H9 (cell line): ENCODE measurements around the gene CACNA2D3. TPM values are rescaled to one million over a fixed set of nuclear protein-coding genes. Genes with fewer than 3 reads are reported as not detected.

ENCODE experiments used
- DNase-seq: peaks from one replicate; pipeline ENCODE4 v3.0.0-alpha.2; 2017
- H2AFZ ChIP-seq: one replicate; pipeline ENCODE4 v1.6.1; 2013; ENCODE audit warnings: mild to moderate bottlenecking, low read length, control low read depth, moderate library complexity
- H2AK5ac ChIP-seq: 2 replicates; pipeline ENCODE4 v1.6.1; 2013; ENCODE audit warnings: low read length, control low read depth, mixed read lengths; ENCODE audit not compliant: insufficient read length
- H2BK120ac ChIP-seq: one replicate; pipeline ENCODE4 v1.6.1; 2013; ENCODE audit warnings: low read depth, mild to moderate bottlenecking, low read length, control low read depth, inconsistent platforms; ENCODE audit not compliant: poor library complexity, severe bottlenecking
- H2BK12ac ChIP-seq: 2 replicates; pipeline ENCODE4 v1.6.1; 2013; ENCODE audit warnings: low read length, control low read depth, mixed read lengths, low read depth; ENCODE audit not compliant: insufficient read length
- H2BK15ac ChIP-seq: 2 replicates; pipeline ENCODE4 v1.6.1; 2013; ENCODE audit warnings: low read depth, low read length, control low read depth
- H2BK20ac ChIP-seq: one replicate; pipeline ENCODE4 v1.6.1; 2013; ENCODE audit warnings: low read depth, mild to moderate bottlenecking, low read length, control low read depth, inconsistent platforms; ENCODE audit not compliant: poor library complexity, severe bottlenecking
- H2BK5ac ChIP-seq: 2 replicates; pipeline ENCODE4 v1.6.1; 2013; ENCODE audit warnings: low read length, control low read depth, mixed read lengths; ENCODE audit not compliant: insufficient read length
- H3K14ac ChIP-seq: 2 replicates; pipeline ENCODE4 v1.6.1; 2013; ENCODE audit warnings: low read length, control low read depth; ENCODE audit not compliant: insufficient read depth
- H3K18ac ChIP-seq: 2 replicates; pipeline ENCODE4 v1.6.1; 2013; ENCODE audit warnings: low read depth, mild to moderate bottlenecking, mixed read lengths, low read length, control low read depth; ENCODE audit not compliant: insufficient read length
- H3K23ac ChIP-seq: 2 replicates; pipeline ENCODE4 v1.6.1; 2013; ENCODE audit warnings: low read length, control low read depth, mixed read lengths, low read depth; ENCODE audit not compliant: insufficient read length
- H3K23me2 ChIP-seq: 2 replicates; pipeline ENCODE4 v1.6.1; 2013; ENCODE audit warnings: low read depth, mild to moderate bottlenecking, mixed read lengths, low read length, control low read depth; ENCODE audit not compliant: insufficient read length, poor library complexity, severe bottlenecking
- H3K27ac ChIP-seq: 2 replicates; pipeline ENCODE4 v1.5.1; 2013; ENCODE audit warnings: low read length, control low read depth, mixed read lengths, low read depth; ENCODE audit not compliant: insufficient read length
- H3K27me3 ChIP-seq: 2 replicates; pipeline ENCODE4 v1.6.1; 2013; ENCODE audit warnings: low read length, control low read depth, inconsistent platforms; ENCODE audit not compliant: insufficient read depth
- H3K4ac ChIP-seq: 2 replicates; pipeline ENCODE4 v1.6.1; 2013; ENCODE audit warnings: low read depth, mild to moderate bottlenecking, control low read depth, inconsistent platforms, low read length, moderate library complexity
- H3K4me1 ChIP-seq: 2 replicates; pipeline ENCODE4 v1.6.1; 2013; ENCODE audit warnings: low read length, control low read depth, inconsistent platforms; ENCODE audit not compliant: insufficient read depth
- H3K4me2 ChIP-seq: 2 replicates; pipeline ENCODE4 v1.6.1; 2013; ENCODE audit warnings: low read length, control low read depth, mixed read lengths; ENCODE audit not compliant: insufficient read length, insufficient read depth
- H3K56ac ChIP-seq: 2 replicates; pipeline ENCODE4 v1.6.1; 2013; ENCODE audit warnings: low read depth, mild to moderate bottlenecking, mixed read lengths, low read length, control low read depth; ENCODE audit not compliant: insufficient read length
- H3K79me1 ChIP-seq: 2 replicates; pipeline ENCODE4 v1.6.1; 2013; ENCODE audit warnings: low read depth, mild to moderate bottlenecking, moderate library complexity, low read length, control low read depth, inconsistent platforms; ENCODE audit not compliant: insufficient read depth, poor library complexity, severe bottlenecking
- H3K79me2 ChIP-seq: 2 replicates; pipeline ENCODE4 v1.6.1; 2013; ENCODE audit warnings: low read length, control low read depth, inconsistent platforms; ENCODE audit not compliant: insufficient read depth
- H3K9ac ChIP-seq: 2 replicates; pipeline ENCODE4 v1.6.1; 2013; ENCODE audit warnings: low read length, control low read depth, mixed read lengths; ENCODE audit not compliant: insufficient read length; ENCODE audit errors: extremely low read depth
- H3K9me3 ChIP-seq: one replicate; pipeline ENCODE4 v1.6.1; 2013; ENCODE audit warnings: low read depth, low read length, inconsistent platforms; ENCODE audit not compliant: control insufficient read depth
- H3T11ph ChIP-seq: one replicate; pipeline ENCODE4 v1.6.1; 2013; ENCODE audit warnings: mild to moderate bottlenecking, low read length, control low read depth, inconsistent platforms
- H4K20me1 ChIP-seq: one replicate; pipeline ENCODE4 v1.6.1; 2013; ENCODE audit not compliant: control insufficient read depth, insufficient read length, insufficient read depth
- H4K5ac ChIP-seq: 2 replicates; pipeline ENCODE4 v1.6.1; 2013; ENCODE audit warnings: low read depth, mild to moderate bottlenecking, mixed read lengths, low read length, control low read depth; ENCODE audit not compliant: insufficient read length
- H4K8ac ChIP-seq: replicated peaks from 2 replicates; pipeline ENCODE4 v1.6.1; 2013; ENCODE audit warnings: low read length, control low read depth, mixed read lengths, low read depth; ENCODE audit not compliant: insufficient read length
- H4K91ac ChIP-seq: 2 replicates; pipeline ENCODE4 v1.6.1; 2013; ENCODE audit warnings: low read depth, mild to moderate bottlenecking, moderate library complexity, mixed read lengths, low read length, control low read depth; ENCODE audit not compliant: insufficient read length
- H3K27ac Mint-ChIP-seq, 3 experiments: 2 replicates in 2 of 3; 3 replicates in 1 of 3; pipeline ENCODE4 v1.8.0; 2020 to 2021; ENCODE audit warnings: mixed read lengths in 3 of 3, mild to moderate bottlenecking in 1 of 3, moderate library complexity in 1 of 3
- H3K27me3 Mint-ChIP-seq: 2 replicates; pipeline ENCODE4 v1.8.0; 2021; ENCODE audit warnings: low read depth, mild to moderate bottlenecking, moderate library complexity, mixed read lengths
- H3K36me3 Mint-ChIP-seq, 3 experiments: 2 replicates in 2 of 3; 3 replicates in 1 of 3; pipeline ENCODE4 v1.8.0; 2020 to 2021; ENCODE audit warnings: low read depth in 3 of 3, mixed read lengths in 3 of 3; ENCODE audit not compliant: insufficient read depth in 1 of 3
- H3K4me1 Mint-ChIP-seq, 2 experiments: 2 replicates each; pipeline ENCODE4 v1.8.0; 2020; ENCODE audit warnings: mixed read lengths in 2 of 2
- H3K4me3 Mint-ChIP-seq, 2 experiments: 2 replicates in 1 of 2; 3 replicates in 1 of 2; pipeline ENCODE4 v1.8.0; 2020 to 2021; ENCODE audit warnings: mild to moderate bottlenecking in 2 of 2, mixed read lengths in 2 of 2, moderate library complexity in 1 of 2
- H3K9me3 Mint-ChIP-seq, 2 experiments: 2 replicates in 1 of 2; 3 replicates in 1 of 2; pipeline ENCODE4 v1.8.0; 2020; ENCODE audit warnings: mild to moderate bottlenecking in 2 of 2, mixed read lengths in 2 of 2, moderate library complexity in 1 of 2
- WGBS: extraction: QIAGEN DNeasy Blood & Tissue Kit; methylation state at CpG from one replicate; pipeline ENCODE4 v1.1.7; 2013; ENCODE audit warnings: missing lambda C conversion rate, low lambda C conversion rate, mixed read lengths; ENCODE audit not compliant: insufficient read length; ENCODE audit errors: extremely low coverage; 5-methylcytosine and 5-hydroxymethylcytosine counted together
- total RNA-seq: library from RNA; stranded (reverse); gene quantifications from 2 replicates; pipeline ENCODE4 v1.2.1, GENCODE V29; 2021
- TF ChIP-seq, protein P1 (sequence below): fragments of 200-600 bp; sonication (generic); conservative IDR thresholded peaks from 3 replicates; pipeline ENCODE4 v1.8.0; 2021; ENCODE audit warnings: antibody characterized with exemption, mild to moderate bottlenecking

Gene CACNA2D3
- total RNA-seq, 1 experiment from 2014 or later: 3.2 TPM

DNA sequence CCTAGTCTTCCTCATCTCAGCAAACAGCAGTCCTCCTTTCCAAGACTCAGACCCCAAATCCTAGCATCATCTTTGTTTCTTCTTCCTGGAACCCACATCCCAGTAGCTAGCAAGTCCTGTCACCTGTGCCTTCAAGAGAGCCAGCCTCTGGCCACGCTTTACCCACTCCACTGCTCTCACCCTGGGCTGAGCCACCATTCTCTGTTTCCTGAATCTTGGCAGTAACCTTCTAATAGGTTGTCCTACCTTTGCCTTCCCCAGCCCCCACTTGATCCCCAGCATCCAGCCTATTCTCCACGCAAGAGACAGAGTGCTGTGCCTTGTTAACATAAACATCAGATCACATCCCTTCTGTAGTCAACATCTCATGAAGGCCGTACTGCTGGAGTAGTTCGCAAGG lies 482.1 kb downstream of the CACNA2D3 start:
- no peak overlapping the region for H3K14ac ChIP-seq
- no peak overlapping the region for H2BK120ac ChIP-seq
- H3T11ph ChIP-seq: no peak overlapping the region
- no peak overlapping the region for H2AFZ ChIP-seq
- H3K9ac ChIP-seq: no peak overlapping the region
- H2AK5ac ChIP-seq: no peak overlapping the region
- H3K4ac ChIP-seq: no peak overlapping the region
- H3K4me1 Mint-ChIP-seq: peaks cover 24 to 26% of the 10 kb centered on the region in 2 experiments
- peaks cover 5% of the 10 kb centered on the region; the same call in 1 of the 2 replicates for H3K4me1 ChIP-seq
- H3K23ac ChIP-seq: no peak overlapping the region
- H4K5ac ChIP-seq: no peak overlapping the region
- H3K23me2 ChIP-seq: no peaks in the 10 kb centered on the region
- no peaks in the 10 kb centered on the region for H3K9me3 ChIP-seq
- H3K4me3 Mint-ChIP-seq: no peak overlapping the region; a peak in 1 of 5 replicates
- H2BK15ac ChIP-seq: no peak overlapping the region
- H3K27ac ChIP-seq: no peak overlapping the region
- H3K79me1 ChIP-seq: no peaks in the 10 kb centered on the region
- no peaks in the 10 kb centered on the region for H4K20me1 ChIP-seq
- H3K27me3 ChIP-seq: no peaks in the 10 kb centered on the region
- H2BK5ac ChIP-seq: no peak overlapping the region
- WGBS: no CpG with 5 or more reads among the region's 4 CpGs
- no peak overlapping the region for H4K91ac ChIP-seq
- peaks cover 0 to 5% (median 3%) of the 10 kb centered on the region in 3 experiments; a peak in 3 of 7 replicates for H3K36me3 Mint-ChIP-seq
- H3K56ac ChIP-seq: no peak overlapping the region
- no peak overlapping the region for H2BK20ac ChIP-seq
- H3K27me3 Mint-ChIP-seq: peaks cover 24% of the 10 kb centered on the region
- no peak overlapping the region for H2BK12ac ChIP-seq
- no peak overlapping the region for H4K8ac ChIP-seq
- H3K79me2 ChIP-seq: no peaks in the 10 kb centered on the region
- peaks cover 6 to 7% of the 10 kb centered on the region in 2 experiments; a peak in 4 of 5 replicates for H3K9me3 Mint-ChIP-seq
- H3K27ac Mint-ChIP-seq: no peak overlapping the region
- DNase-seq: no peak
- TF ChIP-seq, protein P1, sequence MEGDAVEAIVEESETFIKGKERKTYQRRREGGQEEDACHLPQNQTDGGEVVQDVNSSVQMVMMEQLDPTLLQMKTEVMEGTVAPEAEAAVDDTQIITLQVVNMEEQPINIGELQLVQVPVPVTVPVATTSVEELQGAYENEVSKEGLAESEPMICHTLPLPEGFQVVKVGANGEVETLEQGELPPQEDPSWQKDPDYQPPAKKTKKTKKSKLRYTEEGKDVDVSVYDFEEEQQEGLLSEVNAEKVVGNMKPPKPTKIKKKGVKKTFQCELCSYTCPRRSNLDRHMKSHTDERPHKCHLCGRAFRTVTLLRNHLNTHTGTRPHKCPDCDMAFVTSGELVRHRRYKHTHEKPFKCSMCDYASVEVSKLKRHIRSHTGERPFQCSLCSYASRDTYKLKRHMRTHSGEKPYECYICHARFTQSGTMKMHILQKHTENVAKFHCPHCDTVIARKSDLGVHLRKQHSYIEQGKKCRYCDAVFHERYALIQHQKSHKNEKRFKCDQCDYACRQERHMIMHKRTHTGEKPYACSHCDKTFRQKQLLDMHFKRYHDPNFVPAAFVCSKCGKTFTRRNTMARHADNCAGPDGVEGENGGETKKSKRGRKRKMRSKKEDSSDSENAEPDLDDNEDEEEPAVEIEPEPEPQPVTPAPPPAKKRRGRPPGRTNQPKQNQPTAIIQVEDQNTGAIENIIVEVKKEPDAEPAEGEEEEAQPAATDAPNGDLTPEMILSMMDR: no peak
- H3K4me2 ChIP-seq: no peak overlapping the region
- no peak overlapping the region for H3K18ac ChIP-seq
